TTC549 (cell line): ENCODE data around the gene LSAMP.

Experiments used
- FAIRE-seq: peaks from 2 replicates; lab custom pipeline; 2012; peaks lifted over from hg19 to GRCh38; lab: Jason Lieb, UNC

Gene LSAMP

DNA sequence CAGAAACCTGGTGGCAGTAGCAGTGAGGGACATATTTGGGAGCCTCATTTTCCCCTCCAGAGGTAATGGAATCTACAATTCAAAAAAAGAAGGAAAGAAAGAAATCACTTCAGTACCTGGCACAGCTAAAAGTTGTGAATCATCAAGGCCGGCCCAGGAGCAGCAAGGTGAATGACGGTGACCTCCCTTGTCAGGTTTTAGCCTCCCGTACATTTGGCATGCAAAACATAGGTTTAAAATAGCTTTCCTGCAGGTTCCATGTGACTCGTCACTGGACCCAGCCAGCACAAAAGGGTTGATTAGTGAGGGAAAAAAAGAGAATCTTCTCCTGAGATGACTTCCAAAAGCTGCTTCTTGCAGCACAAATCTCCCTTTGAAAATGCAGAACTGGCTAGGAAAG is 394.2 kb downstream of the LSAMP start:
- no peak for FAIRE-seq

DNA sequence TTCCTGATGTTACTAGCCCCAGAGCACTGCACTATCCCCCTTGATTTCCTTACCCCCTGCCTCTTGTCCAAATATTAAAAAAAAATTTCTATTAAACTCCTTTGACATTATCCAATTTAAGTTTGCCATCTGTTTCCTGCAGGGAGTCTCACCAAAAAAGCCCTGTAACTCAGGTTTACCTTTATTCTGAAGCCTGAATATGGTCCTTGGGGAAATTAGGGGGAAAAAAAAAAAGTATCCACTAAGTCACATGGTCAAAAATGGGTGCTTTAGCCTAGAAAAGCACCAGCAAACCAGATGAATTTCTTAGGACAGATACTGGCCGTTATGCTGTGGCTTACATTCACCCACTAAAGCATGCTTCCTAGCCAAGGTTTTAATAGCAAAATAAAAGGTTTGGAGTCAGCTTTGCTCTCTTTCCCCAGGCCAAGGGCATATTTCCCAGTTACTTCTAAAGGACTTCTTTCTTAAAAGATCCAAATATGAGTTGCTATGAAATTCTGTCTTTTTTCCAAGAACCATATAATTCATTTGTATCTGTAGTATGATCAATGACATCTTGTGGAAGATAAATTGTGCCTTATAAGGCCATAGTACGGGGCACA is 394.9 kb downstream of the LSAMP start:
- no peak for FAIRE-seq

DNA sequence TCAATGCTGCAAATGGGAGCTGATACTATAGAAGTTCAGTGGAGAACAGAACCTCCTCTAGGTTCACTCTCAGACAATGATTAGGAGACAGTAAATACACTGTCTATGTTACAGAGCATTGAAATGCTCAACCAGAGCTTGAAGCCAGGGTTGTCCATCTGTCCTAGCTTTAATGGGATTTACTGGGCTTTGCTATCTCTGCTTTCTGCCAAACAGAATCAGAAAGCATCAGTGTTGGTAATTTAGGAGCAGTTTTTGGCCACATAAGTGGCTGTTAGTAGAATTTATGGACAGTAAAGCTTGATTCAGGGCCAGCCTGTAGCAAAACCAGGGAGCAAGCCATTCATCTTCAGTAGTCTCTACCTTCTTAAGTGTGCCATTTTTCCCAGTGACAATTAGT is 396.3 kb downstream of the LSAMP start:
- FAIRE-seq: no peak

DNA sequence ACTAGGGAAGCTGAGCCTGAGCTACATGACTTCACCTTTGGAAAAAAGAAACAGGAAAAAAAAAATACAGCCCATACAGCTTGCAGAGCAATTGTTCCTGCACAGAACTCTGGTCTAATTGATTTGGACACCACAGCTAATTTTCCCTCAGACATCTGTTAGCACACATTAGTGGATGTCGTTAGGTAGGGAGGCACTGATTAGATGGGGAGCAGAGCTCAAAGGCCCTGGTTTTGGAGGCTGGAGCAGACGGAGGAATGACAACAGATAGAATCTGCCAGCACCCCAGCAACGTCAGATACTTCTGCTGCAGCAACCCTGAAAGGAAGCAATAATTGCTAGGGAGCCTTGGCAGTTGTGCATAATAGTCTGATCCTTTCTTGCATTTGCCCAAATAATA is 398.9 kb downstream of the LSAMP start:
- no peak for FAIRE-seq

DNA sequence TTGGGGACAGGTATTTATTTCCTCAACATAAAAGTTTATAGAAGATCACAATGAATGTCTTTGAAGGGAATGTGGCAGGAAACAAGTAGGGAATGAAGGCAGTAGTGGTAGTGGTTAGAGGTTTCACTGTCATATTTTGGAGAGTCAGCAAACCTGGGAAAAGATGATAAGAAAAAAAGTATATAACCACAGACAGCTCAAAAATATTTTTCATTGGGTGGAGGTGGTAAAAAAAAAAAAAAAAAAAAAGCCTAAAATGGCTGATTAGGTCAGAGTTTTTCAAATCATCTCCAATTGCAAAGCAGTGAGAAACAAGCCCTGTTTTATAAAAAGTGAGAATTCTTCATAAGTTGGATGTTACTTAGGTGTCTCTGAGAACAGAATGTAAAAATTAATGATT is 400.0 kb downstream of the LSAMP start:
- FAIRE-seq: no peak

DNA sequence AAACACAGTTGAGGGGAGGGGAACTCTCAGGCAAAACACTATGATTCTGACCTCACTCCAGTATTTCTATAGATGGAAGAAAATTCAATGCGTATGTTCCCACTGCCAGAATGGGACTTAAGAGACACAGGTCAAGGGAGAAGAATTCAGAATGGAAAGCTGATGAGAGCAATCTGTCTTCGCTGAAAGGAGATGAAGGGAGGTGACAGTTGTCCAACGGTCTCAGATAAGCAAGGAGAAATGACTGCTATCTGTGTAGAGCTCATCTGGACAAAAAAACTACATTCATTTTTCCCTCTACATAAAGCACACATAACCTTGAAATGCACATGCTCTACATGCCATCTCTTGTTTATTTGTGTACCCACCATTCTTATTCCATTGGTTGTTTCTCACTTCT is 405.1 kb downstream of the LSAMP start:
- no peak for FAIRE-seq

DNA sequence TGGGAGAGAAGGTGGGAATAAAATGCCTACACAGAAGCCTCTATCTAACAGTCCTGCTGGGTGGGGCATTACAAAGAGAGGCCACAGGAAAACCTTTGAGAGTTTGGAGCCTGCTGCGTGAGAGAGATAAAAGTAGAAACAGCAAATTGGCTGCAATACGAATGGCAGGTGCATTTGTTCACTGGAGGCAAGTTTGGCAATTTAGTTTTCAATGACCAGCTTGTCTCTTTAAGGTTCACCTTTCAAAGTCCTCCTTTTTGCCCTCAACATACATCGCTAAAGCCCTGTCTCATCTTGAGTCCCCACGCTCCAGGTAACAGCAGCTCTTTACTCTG is 405.7 kb downstream of the LSAMP start:
- no peak for FAIRE-seq

DNA sequence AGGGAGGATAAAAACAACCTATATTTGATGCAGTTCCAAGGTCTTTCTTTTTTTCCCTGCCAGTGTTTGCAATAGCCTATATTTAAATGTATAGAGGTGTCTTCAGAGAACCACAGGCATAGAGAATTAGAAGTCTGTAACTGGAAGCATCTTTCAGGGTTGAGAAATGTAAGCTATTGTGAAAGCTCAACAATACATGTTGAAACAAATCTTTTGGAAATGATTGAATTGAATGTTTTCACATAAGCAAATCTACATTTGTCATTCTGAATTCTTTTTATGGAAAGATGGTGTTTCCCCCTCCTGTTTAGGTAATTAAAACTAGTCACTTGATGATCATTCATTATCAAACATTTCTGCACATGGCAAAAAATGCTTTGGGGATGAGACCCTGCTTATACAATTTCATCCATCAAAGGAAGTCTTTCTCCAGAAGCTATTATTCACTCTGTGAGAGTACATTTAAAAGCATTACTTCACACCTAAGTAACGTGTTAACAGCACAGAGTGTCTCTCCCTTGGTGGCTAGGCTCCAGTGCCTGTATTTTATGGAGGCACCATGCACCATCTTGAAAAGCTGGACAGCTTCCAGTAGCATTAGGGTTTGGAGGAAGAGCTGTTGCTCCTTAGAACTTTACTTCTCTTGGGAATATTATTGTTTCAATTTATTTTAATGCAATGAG is 406.2 kb downstream of the LSAMP start:
- no peak for FAIRE-seq

DNA sequence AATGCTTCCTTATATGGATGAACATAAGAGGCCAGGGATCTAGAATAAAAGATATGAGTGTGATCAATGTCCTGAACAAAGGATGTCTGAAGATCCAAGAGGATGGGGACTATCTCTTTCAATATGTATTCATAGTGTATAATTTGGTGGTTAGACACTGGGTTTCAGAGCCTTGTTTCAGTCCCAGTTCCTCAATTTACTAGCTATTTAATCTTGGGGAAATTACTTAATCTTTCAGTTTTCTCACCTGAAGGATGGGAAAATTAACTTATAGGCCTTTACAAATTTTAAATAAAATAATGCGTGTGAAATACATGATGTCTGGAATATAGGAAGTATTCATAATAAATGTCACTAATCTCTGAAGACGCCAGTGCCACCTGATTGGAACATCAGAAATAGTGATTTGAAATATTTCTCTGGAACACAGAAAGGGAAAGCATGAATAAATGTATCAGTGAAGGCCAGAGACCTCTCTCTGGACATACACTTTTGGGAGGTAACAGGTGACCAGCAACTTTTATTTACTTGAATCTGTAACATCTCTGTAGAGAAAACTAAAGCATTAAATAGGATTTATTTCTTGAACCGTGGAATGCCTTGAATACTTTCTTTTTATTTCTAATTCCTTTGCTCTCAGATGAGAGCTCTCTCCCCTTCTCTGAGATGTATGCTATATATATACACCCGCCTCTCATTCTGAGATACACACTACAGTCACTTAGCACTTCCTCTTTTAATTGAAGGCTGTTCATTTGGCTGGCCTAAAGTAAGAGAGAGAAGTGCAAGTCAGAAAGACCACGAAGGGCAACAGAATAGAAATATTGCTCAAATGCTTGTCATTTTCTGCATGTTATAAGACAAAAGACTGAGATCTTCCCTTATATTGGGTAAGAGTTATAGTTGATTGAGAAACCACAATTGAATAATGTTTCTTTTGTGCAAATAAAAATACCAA is 407.1 kb downstream of the LSAMP start:
- FAIRE-seq: no peak

DNA sequence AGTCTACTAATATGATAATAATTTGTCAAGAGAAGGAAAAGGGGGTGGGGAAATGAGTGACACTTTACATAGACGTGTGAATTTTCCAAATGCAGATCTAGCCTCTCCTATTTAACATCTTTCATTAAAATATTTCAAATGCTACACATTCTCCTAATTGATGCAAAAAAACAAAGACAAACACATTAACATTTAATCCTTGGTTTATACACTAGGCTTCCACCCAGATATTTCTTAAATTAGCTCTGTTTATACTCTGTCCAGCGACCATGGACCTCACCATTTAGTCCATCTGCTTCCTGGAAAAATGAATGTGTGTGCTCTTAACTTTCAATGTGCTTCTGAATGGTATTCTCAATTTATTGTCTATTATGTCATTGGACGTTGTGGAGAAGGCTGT is 409.9 kb downstream of the LSAMP start:
- no peak for FAIRE-seq

DNA sequence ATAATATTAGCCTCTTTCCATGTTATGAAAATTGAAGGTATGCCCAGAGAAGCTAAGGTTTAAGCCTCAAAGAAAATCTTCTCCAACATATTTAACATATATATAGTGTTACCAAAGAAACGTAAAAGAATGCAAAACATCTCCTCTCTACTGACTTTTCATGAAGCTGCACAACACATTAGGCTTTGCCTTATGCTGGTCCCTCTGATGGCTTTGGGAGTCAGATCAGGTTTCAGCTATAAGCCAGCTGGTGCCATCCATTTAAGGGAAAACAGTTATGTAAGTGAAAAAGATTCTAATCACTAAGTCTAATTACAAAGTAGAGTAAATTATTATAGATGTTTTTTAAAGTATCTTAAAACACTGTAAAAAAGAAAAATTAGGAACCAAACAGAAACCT is 410.5 kb downstream of the LSAMP start:
- no peak for FAIRE-seq

DNA sequence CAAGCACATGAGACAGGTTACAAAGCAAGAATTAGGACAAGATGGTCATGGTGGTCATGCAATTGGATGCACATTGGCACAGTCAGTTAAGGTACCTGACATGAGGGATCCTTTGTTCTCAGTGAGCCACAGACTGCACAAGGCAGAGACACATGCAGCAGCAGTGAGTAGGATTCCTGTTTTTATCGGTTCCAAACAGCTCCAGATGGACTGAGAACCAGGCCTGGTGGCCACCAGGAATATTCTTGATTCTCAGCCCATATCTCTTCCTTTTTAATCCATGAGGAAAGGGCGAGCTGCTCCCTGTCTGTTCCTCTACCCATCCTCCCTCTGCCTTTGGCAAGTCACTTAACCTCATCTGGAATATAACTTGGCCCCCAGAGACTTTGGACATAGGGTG is 411.2 kb downstream of the LSAMP start:
- FAIRE-seq: no peak

DNA sequence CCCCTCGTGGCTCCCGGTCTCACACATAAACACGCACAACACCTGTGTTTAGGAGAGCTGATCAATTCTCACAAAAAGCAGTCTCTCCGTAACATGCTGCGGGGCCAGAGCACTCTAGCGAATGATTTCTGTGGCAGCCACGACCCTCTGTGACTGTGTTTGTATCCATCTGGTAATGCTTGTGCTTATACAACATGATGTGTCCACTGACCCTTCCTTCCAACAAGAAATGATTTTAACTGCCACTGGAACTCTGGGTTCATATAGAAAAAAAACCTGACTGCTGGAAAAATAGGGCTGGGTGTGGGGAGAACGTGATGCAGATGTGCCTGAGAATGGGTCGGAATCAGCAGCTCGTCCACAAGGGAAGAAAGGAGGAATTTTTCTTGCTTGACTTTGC is 411.8 kb downstream of the LSAMP start:
- no peak for FAIRE-seq

DNA sequence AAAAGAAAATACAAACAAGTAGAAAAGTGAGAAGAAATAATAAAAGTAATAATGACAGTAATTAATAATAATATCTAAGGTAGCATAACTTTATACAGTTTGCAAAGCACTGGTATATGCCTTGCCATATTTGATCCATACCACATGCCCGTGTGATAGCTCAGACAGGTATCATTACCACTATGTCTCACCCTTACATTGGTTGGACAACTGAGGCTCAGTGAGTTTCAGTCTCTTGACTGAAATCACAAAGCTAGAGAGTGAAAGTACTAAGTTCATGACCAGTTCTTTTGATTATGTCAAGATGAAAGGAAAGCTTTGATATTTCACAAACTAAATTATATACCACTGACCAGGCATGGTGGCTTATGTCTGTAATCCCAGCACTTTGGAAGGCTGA is 413.1 kb downstream of the LSAMP start:
- no peak for FAIRE-seq

DNA sequence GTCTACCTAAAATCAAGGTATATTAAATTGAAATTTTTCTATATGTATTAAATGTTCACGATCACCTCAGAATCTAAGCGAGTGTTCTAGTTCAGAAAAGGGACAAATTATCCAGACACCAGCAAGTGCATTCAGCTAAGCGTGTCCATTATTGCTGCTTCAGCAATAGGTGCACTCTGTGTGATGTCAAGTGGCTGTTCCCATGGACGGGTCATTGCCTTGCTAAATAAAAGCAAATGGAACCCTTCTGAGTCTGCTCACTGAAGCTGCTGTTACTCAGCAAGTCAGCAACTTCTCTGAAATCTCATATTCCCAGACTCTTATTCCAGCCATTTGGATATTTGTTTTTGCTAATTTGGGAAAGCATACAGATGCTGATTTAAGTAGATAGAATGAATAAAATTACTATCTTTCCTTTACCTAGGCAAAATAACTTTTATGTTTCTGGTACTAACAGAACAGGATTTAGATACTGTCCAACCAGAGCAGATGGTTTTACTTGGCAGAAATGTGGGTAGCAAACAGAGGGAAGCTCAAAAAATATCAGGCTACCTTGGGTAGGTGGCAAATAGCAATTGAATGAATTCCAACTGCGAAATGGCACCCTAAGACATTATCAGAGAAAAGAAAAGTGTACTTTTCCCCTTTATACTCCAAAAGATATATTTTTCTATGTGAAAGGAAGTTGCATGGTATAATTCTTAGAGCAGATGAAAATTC is 415.0 kb downstream of the LSAMP start:
- no peak for FAIRE-seq

DNA sequence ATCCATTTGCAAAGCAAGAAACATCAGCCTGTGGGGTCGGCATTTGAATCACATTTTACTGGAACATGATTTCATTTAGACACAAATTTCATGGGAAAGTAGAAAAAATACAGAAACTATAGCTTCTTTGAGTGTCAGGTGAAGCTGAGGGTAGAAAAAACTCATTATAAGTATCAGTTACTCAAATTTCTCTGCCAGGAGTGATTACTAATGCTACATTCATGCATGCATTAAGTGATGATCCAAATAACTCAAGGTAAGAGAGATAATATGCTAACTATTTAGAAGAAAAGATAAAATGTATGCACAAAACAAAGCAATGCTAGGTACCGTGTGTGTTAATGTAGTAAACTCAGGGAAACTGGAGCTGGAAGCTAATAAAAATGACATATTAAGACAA is 416.0 kb downstream of the LSAMP start:
- no peak for FAIRE-seq

DNA sequence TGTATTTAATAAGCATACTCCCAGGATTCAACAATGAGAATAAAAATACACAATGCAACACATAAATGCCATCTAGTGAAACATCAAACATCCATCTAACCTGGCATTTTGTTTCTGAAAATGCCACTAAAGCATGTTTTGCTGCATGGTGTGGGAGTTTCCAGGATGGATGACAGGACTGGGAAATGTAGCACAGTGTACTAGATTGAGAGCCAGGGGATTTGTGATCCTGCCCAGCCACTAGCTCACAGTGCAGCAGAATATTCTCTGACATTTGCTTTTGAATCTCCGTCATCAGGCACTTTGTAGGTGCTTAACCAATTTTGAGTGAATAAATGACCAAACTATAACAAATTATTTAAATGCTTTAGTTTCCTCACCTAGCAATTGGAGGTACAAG is 417.1 kb downstream of the LSAMP start:
- FAIRE-seq: no peak

DNA sequence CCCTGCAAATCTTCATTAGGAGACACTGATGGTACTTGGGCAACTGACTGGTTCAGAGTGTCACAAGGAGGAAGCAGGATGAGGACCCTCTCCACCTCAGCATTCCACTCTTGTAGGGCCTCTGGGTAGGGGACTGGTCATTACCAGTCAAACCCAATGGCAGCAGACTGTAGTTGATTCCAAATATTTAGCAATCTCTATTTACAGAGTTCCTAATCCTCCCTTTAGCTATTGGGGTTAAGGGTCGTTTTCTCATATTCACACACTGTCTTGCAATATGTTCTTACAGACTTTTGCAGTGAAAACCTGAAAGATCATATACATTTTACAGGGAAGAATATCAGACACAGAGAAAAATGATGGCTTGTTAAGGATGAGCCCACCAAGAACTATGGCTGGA is 424.3 kb downstream of the LSAMP start:
- no peak for FAIRE-seq

DNA sequence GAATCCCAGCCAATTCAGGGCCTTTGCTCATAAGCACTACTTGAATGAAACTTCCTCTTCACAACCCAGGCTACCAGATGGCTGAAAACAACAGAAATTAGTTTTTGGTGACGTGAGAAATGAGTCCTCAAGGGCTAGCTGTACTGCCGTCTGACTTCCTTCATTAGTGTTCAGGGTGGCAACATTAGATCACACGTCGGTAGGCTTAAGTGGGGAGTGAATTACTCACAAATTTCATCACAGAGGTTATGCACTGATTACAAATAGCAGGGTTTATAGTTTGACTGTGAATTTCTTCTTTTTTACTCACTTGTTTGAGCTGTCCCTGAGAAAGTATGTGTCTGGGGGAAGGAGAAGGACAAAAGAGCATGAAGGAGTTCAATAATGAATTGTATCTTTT is 424.8 kb downstream of the LSAMP start:
- no peak for FAIRE-seq

DNA sequence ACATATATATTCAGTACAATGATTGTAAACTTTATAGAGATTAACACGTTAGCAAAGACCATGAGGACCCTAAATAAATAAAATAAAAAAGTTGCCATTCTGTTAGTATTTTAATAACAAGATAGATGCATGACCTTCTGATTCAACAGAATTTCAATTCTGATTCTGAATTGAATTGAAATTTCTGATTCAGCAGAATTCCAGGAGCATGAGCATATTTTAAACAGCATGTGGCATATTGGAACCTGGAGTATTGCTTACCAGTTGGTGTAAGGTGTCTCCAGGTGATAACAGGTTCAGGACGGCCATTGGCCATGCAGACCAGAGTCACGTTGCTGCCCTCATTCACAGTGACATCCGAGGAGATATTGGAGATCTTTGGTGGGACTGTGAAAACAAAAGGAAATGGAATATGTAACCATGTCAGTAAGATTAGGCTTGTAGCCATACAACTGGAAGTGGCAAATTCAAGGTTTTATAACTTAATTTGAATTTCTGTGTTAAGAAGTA is 426.0 kb downstream of the LSAMP start:
- FAIRE-seq: no peak

DNA sequence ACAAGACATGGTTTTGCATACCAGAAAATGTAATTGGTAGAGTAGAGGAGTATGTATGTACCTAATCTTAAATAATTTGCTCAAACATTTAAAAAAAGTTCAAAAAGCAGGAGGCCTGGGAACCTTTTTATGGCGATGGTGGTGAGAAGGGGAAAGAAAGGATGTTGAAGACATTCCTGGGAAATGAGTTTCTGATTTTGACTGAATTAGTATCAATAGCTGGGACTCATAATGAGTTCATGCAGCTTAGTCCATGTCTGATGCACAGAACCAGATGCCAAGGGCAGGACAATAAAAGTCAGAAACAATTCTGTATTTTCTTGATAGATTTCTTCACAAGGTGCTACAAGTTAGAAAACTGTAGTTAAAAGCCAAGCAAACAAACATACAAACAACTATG is 426.6 kb downstream of the LSAMP start:
- FAIRE-seq: no peak

DNA sequence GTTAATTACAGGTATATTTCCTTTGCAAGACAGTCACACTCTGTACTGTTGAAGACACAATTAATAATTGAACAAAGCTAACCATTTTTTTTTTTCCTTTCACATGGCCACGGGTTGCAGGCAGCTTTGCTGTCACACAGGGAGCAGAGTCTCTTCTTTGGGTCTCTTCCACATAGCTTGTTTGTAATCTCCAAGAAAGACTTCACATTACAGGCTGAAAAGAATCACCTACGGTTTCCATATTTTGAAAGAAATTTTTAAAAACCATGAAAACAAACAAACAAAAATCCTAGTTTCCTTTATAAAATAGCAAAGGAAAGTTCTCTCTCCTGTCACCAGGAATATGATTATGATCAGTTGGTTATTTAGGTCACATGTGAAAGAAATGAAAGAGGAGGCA is 429.4 kb downstream of the LSAMP start:
- FAIRE-seq: no peak

DNA sequence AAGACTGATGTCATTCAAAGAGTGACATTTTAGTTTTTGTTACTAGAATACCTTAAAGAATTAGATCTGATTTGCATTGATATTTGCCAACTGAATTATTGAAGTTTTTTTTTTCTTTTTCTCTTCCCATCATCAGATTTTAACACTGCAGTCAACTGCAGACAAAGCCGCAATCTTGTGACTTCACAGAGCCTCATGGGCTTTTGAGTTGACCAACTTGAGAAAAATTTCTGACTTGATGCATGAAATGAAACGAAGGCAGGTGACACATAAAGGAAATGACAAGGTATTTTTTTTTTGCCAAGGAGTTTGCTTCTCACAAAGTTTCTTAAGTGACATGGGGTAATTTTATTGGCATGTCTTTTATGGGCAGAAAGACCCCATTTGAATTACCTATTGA is 438.3 kb downstream of the LSAMP start:
- no peak for FAIRE-seq
